Stimulated activated CD4-positive, alpha-beta T cell treated with anti-CD3 and anti-CD28 coated beads, TNF-alpha, amount 100 ng/mL, for 24 hours (primary cell): Measurements from ENCODE around the gene POU6F2.
"Not testable (repeated sequence)": the region's sequence is repeated elsewhere in the genome, so short reads cannot be mapped to it uniquely, and the experiment has no call there.

ENCODE experiments used
- DNase-seq, 3 experiments: peaks; one replicate each; pipeline ENCODE4 v3.0.0-alpha.2; 2020; ENCODE audit warnings: low read depth in 3 of 3

POU6F2 gene

DNA sequence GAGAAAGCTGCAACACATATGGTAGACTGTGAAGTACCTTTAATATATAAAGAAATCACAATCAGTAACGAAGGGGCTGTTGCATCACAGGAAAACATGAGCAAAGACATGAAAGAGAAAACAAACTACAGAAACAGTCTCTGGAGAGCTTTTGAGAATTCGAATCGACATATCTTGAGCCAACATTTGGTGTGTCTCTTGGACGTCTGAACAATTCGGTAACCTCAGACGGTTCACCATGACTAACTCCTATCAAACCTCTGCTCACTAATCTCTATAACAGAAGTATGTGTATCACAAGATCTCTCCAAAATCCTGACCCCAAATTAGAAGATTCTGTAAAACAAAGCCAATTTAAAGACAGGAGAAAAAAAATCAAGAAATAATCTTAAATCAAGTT lies 326.5 kb downstream of the POU6F2 start:
- DNase-seq = no peak

DNA sequence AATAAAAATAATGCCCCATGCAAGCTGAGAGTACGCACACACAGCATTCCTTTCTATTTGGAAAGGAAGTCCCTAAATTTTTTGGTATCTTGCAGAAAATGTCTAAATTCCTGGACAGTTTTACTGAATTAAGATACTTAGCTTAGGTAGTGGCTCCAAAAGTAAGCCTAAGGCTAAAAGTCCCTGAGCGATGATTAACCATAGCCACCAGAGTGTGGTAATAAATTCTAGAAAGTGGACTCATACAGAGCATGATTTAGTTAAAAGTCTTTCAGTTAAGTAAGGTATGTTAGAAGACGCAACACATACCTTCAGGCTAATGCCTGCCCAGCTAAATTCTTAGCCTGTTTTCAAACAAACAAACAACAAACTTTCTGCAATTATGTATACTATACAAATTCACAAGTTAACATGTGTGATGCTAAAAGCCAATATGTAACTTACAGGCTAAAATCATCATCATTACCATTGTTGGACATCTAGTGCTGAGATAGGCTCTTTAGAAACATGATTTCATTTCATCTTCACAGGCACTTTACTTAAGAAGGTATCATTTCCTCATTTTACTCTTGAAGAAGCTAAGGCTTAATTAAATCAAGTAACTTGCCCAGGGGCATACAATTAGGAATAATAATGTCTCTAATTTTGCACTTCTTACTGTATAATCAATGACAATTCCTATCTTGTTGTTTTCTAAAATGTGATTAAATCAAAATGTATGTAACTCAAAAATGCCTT lies 327.1 kb downstream of the POU6F2 start:
- DNase-seq = no peak

DNA sequence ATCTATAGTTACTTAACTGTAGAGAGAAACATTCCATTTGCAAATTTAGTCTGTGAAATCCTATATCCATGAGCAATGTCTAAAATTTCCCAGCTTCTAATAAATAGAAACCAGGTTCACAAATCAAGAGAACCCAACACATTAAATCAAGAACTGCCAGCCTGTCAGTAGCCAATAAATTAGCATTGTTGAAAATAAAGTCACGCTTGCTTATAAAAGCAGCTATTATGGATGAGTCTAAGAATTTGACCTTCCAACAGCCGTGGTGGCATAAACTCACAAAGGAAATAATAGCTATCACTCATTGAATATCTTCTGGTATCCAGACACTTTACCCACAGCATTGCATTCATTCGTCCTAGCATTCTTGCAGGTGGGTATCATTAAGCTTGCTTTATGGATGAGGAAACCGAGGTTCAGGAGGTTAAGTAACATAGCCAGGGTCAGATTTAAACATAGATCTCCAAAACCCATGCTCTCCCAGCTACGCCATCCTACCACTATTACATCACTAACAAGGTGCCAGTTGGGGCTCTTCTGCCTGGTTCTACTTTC lies 328.4 kb downstream of the POU6F2 start:
- no peak for DNase-seq

DNA sequence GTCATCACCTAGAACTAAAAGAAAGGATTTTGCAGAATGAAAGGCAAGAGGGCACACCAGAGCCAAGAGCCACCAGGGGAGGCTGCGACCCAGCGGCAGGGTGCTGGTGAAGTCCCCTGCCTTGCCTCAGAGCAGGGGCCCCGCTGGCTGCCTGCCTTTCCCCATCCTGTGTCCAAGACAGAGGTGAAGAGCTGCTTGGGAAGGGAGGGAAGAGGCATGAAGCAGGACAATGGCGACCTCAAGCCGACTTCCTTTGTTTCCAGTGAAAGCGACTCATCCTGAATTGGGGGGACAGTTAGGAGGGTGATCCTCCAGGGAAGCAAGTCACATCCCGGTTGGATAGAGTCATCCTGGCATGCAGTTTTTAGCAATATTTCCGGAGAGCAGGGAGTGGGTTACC lies 333.0 kb downstream of the POU6F2 start:
- no peak for DNase-seq

DNA sequence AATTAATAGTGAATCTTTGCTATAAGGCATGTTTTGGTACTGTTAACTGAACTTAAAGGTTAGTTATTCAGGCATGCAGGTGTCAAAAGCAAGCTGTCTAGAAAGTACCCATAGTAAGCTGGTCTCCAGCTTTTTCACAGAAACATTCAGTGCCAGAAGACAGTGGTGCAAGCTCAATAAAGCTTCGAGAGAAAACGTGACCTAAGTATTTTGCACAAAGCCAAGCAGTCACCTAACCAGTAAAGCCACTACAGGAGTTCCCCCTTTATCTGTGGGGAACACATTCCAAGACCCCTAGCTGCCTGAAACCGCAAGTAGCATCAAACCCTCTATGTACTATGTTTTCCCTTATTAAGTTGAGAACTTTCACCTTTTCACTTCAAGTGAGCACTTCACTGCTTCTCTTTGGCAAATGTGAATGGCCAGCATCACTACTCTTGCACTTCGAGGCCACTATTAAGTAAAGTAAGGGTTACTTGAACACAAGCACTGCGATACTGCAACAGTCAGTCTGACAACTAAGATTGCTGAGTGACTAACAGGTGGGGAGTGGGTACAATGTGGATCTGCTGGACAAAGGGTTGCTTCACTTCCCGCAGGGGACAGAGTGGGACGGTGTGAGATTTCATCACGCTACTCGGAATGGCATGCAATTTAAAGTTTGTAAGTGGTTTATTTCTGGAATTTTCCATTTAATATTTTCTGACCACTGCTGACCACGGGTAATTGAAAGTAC lies 334.7 kb downstream of the POU6F2 start:
- no peak for DNase-seq

DNA sequence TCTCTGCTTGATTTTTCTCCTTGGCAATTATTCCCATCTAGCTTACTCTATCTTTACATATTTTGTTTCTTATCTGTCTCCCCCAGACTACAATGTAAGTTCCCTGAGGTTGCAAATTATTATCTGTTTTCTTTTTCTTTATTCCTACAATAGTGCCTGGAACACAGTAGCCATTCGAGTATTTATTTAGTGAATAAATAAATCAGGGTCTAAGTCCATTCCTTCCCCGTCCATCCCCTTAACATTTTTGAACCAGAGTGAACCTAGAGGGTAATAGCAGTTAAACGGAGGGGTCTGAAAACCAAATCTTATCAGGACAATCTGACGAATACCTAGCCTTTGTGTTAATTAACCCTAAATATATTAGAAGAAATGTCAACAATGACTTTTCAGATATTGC lies 335.7 kb downstream of the POU6F2 start:
- DNase-seq = no peak

DNA sequence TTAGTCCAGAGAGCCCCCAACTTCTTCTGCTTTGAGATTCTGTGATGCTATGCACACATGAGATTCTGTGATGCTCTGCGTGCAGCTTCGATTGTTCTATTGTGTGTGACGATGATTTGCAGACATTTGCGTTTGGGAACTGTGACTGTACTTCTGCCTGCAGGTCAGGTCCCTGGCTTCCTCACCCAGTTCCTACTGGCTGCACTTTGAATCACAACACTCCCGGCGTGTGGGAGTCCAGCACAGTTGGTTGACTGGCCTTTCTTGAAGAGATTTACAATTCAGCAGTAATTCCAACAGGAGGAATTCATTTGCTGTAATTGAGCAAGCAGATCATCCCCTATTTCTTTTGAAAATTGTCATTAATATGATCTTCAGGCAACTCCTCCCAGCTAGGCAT lies 336.3 kb downstream of the POU6F2 start:
- DNase-seq = no peak

DNA sequence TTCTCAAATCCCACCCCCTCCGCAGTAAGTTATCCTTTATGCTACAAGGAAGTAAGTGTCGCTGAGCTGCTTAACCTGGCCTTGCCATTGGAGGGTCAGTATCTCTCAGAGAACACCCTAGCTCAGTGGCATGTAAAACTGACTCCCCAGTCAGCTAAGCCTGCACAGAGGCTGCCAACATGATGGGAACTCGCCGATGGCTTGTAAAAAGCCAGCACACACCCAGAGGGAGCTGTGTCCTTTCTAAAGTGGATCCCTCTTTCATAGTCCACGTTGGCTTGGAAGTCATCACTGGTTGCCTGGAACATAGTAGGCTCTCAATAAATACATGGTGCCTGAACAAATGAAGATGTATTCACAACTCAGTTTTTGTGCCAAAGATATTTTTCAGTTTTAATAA lies 339.4 kb downstream of the POU6F2 start:
- no peak for DNase-seq

DNA sequence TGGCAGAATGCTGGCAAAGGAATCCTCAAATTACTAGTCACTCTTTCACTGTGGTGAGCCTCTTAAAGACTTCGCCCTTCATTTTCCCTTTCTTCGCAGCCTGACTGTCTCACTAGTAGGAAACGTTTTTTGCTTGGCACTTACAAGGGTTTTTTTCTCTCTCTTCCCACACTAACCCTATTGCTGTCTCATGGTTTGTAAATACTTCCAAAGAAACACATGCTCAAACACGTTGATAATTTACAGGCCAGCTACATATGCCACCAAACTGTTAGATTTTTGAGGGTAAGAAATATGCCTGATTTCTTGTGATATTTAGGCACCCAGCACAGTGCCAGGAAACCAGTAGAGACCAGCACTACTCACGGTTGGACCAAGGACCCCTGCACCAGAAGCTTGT lies 340.2 kb downstream of the POU6F2 start:
- DNase-seq = no peak

DNA sequence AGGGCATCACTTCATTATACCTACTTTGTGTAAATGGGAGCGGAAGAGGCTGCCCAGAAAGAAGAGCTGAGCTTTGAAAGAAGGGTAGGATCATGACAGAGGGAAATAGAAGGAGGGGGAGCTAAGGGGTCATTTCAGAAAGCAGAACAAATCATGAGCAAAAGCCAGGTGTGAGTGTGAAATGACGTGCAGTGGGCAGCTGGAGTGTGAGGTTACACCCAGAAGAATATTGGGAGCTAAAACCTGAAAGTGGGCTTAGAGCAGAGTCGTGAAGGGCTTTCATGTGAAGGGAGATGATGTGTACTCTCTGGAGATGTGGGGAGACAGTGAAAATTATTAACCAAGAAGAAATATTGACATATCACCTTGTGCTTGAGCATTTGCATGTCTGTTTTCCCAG lies 343.5 kb downstream of the POU6F2 start:
- no peak for DNase-seq

DNA sequence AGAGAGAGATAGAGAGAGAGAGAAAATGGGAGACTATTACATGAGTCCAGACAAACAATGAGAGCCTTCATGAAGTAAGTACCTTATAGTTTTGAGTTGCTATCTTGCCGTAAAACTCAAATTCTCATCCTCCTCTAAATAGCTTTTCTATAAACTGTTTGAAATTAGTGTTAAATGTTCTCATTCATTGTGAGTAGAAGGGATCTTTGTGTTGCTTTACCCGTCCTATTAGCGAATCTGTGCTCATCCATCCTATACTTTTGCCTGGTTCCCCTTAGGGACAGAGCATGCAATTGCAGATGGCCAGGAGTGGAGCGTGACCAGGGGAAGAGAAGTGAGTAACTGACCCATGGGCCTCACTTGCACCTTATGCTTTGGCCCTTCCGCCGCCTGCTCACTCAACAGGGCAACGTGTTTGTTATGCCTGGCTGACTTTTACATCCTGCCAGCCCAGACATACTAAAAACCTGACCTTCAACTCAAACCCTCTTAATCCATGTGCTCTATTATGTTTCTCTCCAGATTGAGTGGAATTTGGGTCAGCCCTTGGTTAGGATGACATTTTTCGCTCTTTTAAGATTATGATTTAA lies 344.3 kb downstream of the POU6F2 start:
- DNase-seq = no peak

DNA sequence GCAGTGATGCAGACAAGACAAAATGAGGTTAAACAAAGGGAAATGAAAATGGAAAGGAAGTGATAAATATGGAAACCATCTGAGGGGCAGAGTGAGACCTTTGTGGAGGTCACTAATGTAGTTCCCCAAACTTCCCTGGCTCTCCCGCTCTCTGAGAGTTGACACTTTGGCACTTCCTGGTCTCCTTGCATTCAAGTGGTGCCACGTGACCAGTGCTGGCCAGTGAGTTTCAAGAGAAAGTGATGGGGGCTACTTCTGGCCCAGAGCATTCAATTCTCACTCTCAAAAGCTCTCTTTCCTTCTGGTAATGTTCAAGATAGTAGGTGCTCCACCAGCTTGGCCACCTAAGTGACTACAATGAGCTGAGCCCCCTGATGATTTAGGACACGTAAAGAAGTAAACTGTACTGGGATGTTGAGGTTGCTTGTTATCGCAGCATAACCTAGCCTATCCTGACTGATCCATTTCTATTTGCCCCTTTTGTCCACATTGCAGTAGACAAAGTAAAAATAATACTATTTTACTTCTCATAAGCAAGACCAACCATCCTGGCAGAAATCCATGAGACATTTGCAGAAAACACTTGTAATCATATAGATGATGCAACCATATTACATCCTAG lies 346.5 kb downstream of the POU6F2 start:
- no peak for DNase-seq

DNA sequence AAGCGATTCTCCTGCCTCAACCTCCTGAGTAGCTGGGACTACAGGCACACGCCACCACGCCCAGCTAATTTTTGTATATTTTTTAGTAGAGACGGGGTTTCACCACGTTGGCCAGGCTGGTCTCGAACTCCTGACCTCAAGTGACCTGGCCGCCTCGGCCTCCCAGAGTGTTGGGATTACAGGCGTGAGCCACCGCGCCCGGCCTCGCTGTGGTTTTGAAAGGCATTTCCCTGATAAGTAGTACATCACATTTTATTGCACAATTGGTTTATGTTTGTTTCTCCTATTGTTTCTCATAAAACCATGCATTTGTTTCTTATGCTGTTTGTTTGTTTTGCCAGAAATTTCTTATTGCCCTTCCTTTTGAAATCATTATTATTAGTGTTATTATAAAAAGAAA lies 353.9 kb downstream of the POU6F2 start:
- DNase-seq = not testable (repeated sequence)

DNA sequence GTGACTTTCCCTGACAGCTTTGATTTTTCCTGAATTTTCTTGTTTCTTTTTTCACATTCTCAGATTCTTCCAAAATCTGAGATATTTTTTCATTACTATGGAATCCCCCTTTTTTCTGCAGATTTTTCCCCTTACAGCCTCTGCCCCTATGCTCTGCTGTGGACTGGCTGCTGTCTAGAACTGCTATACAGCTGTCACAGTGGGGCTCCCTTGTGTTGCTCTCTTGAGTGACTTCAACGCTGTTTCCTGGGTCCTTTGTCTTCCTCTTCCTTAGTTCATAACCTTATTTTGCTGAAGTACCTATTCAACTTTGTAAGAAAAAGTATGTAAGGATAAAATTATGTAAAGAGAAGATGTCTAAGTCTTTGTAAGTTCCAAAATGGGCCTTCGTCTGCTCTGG lies 354.4 kb downstream of the POU6F2 start:
- DNase-seq = no peak

DNA sequence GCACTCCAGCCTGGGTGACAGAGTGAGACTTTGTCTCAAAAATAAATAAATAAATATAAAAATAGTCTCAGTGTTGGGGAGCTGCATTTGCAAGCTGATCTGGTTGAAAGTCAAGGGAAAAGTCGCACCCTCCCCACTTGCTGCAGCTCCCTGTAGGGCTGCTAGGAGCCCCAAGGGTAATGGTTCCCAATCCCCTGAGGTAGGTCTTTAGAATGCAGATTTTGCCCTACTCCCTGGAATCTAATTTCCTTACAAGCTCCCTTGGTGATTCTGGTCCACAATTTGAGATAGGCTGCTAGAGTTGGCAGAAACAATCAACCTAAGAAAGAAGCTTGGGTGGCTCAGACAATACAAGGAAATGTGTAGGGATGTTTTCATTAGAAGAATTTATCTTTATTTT lies 356.0 kb downstream of the POU6F2 start:
- no peak for DNase-seq

DNA sequence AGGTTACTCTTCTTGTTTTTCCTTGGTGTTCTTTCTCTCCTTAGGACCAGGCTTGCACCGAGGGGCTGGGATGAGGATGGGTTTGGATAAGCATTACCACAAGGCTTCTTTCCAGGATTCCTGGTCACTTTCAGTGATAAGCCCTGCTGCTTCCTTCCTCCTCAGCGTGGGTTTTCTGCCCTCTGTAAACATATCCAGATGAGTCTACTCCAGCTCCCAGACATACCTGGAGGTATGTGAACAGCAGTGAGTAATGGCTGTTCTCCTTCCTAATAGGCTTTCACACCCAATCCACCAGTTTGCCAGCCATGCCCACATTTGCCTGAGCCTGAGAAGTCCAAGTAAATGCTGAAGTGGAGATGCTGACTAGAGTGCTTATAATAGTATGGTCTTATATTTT lies 358.7 kb downstream of the POU6F2 start:
- no peak for DNase-seq

DNA sequence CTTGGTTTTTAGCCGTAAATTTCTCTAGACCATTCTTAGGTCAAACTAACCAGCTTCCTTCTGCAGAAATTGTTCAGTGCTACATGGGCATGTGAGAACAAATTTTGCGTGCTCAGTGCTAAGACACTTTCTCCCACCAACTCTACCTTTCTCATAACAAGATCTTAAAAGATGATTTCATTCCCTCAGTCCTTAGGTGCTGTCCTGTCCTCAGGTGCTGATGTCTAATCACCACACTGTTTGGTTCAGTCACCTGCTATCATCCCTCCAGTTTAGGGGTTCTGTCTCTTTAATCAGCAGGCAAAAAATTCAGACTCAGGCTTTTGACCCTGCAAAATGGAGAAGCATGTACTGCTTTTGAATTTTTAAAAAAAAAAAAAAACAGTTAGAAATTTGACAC lies 361.0 kb downstream of the POU6F2 start:
- DNase-seq = no peak

DNA sequence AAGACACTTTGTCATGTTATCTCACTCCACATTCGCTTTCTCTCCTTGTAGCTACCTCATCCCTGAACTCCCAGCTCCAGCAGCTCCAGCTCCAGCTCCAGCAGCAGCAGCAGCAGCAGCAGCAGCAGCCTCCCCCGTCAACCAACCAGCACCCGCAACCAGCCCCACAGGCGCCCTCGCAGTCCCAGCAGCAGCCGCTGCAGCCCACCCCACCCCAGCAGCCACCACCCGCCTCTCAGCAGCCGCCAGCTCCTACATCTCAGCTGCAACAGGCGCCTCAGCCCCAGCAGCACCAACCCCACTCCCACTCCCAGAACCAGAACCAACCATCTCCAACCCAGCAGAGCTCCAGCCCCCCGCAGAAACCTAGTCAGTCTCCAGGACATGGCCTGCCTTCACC lies 361.9 kb downstream of the POU6F2 start:
- DNase-seq = no peak

DNA sequence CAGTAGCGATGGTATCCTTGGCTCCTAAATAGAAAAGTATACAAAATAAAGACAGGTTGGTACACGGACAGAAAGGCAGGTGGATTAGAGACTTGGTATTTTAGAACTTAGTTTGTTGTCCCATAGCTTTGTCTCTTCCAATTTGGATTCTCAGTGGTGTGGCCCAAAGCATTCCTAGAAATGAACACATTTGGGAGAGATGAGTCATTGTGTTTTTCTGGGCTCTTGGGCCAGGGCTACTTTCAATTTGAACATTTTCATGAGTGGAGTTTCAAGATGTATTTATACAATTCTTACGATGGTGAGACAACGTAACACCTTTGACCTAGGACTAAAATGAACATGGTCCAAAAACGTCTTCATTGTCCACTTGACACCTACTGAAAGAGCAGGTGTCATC lies 363.4 kb downstream of the POU6F2 start:
- DNase-seq = no peak

DNA sequence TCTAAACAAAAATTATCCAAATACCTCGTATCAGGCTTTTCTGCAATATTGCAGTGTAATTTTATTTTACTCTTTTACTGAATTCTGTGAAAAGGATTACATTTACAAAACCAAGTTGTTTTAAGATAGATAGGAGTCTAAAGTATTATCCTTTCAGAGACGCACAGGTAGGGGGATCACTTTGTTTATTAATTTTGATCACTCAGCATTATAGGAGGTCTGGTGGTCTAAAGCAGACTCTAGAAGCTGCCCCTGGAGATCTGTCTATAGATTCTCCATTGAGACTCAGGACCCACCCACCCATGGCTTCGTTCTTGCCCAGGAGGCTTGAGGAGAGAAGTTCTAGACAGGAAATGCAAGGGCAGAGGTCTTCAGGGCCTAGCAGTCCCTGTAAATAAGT lies 365.1 kb downstream of the POU6F2 start:
- DNase-seq = no peak

DNA sequence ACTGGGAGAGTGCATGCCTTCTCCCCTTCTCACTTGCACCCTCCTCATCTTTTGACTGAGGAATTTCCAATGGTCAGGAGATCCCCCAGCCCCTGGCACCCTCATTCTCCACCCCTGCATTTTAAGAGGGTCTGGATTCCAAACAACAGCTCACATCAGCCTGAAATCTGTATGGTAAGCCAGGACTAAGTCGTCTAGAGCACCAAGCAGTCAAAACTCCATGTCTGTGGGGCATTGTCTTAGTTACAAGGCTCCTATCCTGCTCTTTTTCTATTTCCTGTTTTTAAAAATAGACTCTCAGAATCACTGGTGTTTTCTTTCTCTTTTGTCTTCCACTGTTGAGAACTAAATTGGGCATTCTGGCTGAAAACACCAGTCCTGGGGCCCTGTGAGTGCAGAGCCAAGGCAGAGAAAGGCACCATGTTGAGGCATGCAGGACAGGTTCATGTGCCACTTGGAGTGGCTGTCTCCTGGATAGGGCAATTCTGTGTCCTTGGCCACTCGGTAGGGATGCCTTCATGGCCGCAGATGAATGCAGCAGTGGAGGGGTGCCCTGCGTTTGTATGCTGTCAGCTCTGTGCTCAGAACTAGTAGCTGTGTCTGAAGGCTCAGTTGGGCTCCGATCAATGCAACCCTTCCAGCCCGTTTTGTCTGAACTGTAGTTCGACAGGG lies 371.9 kb downstream of the POU6F2 start:
- DNase-seq = no peak
